Stimulated activated CD8-positive, alpha-beta memory T cell treated with anti-CD3 and anti-CD28 coated beads, Interleukin-15, amount 100 ng/mL, for 4 hours (primary cell): ENCODE measurements around the gene CCL26.
"Not testable (repeated sequence)": the region's sequence is repeated elsewhere in the genome, so short reads cannot be mapped to it uniquely, and the experiment has no call there.

ENCODE experiments used
- DNase-seq, 2 donors: peaks; one replicate each; pipeline ENCODE4 v3.0.0-alpha.2; 2020; ENCODE audit warnings: low read depth in 2 of 2

The CCL26 gene

GRCh38 chr7:75792567-75792966, 20.6 kb upstream of the CCL26 start:
- DNase-seq, result not testable (repeated sequence)

DNA sequence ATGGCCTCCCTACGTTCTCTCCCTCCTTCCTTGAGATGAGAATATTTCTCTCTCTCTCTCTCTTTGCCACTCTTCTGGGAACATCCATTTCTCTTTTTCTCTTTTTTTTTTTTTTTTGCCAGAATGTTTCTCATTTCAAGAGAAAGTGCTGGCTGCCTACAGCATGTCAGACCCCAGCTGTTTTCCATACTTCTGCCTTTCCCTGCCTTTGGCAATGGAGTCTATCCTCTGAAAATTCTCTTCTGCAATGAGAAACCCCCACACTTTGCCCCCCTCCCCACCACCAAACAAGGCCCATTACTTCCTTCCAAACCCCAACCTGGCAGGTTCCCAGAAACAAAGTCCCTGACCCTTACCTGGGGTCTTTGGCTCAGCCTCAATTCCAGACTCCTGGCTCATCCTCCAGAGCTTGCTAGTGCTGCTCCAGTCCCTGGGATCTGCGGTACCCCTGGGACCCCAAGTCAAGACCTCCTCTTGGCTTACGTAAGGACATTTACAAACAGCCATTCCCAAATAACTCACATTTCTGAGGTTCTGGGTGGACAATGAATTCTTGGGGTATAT, 17.4 kb upstream of the CCL26 start:
- DNase-seq, result no peak

GRCh38 chr7:75788154-75788847, 16.3 kb upstream of the CCL26 start:
- not testable (repeated sequence) for DNase-seq

- DNase-seq, result not testable (repeated sequence)
These were observed 11.0 kb upstream of the CCL26 start for GRCh38 chr7:75783058-75783457.

DNA sequence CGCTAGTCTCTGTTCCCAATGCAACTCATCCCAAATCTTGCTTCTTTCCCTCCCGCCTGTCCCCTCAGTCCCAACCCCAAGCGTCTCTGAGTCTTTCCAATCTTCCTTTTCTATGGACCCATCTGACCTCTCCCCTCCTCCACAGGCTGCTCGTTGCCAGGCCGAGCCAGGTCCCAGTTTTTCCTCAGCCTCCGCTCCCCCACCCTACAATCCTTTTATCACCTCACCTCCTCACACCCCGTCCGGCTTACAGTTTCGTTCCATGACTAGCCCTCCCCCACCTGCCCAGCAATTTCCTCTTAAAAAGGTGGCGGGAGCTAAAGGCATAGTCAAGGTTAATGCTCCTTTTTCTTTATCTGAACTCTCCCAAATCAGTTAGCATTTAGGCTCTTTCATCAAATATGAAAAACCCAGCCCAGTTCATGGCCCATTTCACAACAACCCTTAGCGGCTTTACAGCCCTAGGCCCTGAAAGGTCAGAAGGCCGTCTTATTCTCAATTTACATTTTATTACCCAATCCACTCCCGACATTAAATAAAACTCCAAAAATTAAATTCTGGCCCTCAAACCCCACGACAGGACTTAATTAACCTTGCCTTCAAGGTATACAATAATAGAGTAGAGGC, 8.7 kb upstream of the CCL26 start:
- not testable (repeated sequence) for DNase-seq

DNA sequence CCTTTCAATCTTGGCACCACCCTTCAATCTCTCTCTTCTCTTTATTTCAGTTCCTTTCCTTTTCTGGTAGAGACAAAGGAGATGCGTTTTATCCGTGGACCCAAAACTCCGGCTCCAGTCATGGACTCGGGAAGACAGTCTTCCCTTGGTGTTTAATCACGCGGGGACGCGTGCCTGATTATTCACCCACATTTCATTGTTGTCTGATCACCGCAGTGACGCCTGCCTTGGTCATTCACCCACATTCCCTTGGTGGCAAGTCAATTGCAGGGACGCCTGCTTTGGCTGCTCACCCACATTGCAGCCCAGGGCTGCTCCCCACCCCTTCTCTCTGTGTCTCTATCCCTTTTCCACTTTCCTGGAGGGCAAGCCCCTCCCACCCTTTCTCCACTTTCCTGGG, 7.5 kb upstream of the CCL26 start:
- not testable (repeated sequence) for DNase-seq

GRCh38 chr7:75779035-75779434, 7.0 kb upstream of the CCL26 start:
- not testable (repeated sequence) for DNase-seq

DNA sequence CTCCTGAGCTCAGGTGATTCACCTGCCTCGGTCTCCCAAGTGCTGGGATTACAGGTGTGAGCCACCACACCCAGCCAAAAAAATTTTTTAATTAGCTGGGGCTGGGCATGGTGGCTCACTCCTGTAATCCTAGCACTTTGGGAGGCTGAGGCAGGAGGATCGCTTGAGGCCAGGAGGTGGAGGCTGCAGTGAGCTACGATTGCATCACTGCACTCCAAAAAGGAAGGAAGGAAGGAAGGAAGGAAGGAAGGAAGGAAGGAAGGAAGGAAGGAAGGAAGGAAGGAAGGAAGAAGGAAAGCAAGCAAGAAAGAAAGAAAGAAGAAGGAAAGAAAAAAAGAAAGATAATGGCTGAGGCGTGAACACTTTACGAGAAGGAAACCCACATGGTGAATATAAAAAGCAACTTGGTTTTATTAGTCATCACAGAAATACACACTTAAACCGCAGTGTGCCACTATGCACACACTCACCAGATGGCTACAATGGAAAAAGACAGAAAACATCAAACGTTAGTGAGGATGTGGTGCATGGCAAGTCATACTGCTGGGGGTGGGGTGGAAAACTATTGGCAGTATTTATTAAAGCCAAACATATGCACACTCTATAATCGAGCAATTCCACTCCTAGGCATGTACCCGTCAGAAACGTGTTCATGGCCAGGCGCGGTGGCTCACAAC, 4.4 kb upstream of the CCL26 start:
- peak; percentile 19 to 50 for DNase-seq

DNA sequence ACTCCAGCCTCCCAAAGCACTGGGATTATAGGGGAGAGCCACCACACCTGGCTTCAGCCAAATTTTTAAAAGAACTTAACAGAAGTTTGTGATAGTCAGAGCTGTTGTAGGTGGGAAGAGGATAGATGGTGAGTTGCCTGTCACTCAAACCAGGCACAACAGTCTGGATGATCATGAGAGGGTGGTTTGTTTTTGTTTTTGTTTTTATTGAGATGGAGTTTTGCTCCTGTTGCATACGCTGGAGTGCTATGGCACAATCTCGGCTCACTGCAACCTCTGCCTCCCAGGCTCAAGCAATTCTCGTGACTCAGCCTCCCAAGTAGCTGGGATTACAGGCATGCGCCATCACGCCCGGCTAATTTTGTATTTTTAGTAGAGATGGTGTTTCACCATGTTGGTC, 1.9 kb upstream of the CCL26 start:
- not testable (repeated sequence) for DNase-seq

- DNase-seq, result no peak
These were observed 787 bp downstream of the CCL26 start for GRCh38 chr7:75771224-75771623.

GRCh38 chr7:75762350-75762917, 9.6 kb downstream of the CCL26 start:
- no peak for DNase-seq

DNA sequence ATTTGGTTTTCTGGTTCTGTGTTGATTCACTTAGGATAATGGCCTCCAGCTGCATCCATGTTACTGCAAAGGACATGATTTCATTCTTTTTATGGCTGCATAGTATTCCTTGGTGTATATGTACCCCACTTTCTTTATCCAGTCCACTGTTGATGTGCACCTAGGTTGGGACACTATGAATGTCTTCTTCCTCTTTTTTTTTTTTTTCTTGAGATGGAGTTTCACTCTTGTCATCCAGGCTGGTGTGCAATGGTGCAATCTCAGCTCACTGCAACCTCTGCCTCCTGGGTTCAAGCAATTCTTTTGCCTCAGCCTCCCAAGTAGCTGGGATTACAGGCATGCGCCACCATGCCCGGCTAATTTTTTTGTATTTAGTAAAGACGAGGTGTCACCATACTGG, 10.2 kb downstream of the CCL26 start:
- DNase-seq, result not testable (repeated sequence)

- no peak for DNase-seq
These were observed 13.5 kb downstream of the CCL26 start for GRCh38 chr7:75758491-75758890.

GRCh38 chr7:75757860-75758259, 14.2 kb downstream of the CCL26 start:
- DNase-seq, result no peak

GRCh38 chr7:75756991-75757676, 14.9 kb downstream of the CCL26 start:
- DNase-seq, result no peak

DNA sequence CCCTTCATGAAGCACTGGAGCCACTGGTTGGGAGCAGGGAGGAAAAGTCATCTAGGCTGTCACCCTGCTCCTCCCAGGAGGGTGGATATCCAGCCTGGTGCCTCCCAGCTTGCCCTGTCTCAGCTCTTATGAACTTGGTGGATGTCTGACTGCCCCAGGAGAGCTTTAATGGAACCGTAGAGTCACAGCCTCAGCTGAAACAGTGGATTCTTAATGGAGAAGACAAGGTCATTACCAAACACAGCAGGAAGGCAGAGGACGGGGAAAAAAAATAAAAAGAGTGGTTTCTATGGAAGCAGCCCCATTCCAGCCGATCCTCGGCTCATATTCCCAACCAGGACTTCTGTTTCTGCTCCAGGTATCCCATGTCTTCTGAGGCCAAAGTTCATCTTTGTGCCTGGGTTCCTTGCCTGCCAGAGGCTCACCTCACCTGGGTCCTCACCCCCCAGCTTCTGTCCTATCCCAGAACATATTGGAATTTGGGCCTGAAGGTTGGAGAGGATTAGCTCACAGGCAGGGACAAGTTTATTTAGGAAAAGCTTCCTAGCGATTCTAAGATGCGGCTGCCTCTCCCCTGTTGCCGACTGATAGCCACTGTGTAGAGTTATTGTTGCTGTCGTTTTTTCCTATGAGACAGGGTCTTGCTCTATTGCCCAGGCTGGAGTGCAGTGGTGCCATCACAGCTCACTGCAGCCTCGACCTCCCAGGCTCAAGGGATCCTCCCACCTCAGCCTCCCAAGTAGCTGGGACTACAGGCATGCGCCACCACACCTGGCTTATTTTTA, 15.6 kb downstream of the CCL26 start:
- DNase-seq, result no peak

DNA sequence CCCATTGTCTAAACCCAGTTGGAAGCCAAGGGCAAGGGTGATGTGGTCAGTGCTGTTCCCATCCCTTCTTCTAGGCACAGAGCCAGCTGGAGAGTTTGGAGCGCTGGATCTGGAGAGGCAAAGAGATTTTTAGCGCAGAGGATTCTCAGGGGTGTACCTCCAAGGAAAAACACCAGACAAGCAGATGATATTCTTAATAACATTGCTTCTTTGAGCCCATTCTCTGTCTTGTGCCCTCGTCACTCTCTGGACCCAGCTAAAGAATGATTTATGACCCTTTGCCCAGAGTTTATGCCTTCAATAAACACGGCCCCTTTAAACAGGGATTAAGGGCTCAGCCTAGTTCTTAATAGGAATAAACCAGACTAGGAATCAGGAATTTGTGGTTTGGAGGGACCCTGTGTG, 28.6 kb downstream of the CCL26 start:
- DNase-seq, result no peak

DNA sequence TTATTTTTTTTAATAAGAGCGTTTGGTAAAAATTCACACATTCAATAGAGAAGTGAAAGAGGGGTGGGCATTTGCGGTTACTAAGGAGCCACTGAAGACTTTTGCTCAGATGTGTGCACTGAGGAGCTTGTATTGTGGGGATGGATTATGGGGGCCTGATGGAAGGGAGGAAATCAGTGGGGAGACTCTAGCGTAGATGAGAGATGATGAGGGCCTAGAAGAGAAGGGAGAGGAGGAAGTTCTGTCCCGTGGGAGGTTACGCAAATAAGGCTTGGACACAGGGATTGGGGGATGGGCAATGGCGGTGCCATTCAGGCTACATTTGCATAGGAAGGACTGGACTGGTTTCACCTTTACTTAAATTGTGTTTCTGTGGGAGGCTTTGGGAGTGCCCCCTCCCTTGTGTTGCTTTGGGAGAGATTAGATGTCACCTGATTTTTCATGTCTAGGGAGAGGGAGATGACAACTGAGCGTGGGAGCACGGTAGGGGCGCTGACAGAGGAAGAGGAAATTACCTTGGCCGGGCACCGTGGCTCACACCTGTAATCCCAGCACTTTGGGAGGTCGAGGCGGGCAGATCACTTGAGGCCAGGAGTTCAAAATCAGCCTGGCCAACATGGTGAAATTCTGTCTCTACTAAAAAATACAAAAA, 31.0 kb downstream of the CCL26 start:
- DNase-seq, result no peak

GRCh38 chr7:75739796-75740672, 32.0 kb downstream of the CCL26 start:
- DNase-seq, result peak in 1 of 2 donors; percentile 21
